HCT116 (cell line): Measurements from ENCODE around the gene LARP1.

Source experiments
- ATF3 ChIP-seq: IDR thresholded peaks from 2 replicates; pipeline ENCODE4 v1.6.1; 2012
- CTCF ChIP-seq, 3 experiments: fragments of 200-600 bp in 1 of 3; sonication (generic) in 1 of 3; IDR thresholded peaks in 2 of 3; conservative IDR thresholded peaks in 1 of 3; 2 replicates each; pipeline ENCODE4 v1.5.1; 2012 to 2017; ENCODE audit warnings: low read depth in 2 of 3, low read length in 2 of 3, antibody characterized with exemption in 1 of 3, borderline replicate concordance in 1 of 3, control low read depth in 1 of 3, mild to moderate bottlenecking in 1 of 3, mixed read lengths in 1 of 3, mixed run types in 1 of 3, moderate library complexity in 1 of 3; ENCODE audit not compliant: insufficient read depth in 1 of 3
- EGR1 ChIP-seq: IDR thresholded peaks from 2 replicates; pipeline ENCODE4 v1.6.1; 2012; ENCODE audit warnings: low read depth
- EZH2 ChIP-seq: fragments of 200-600 bp; sonication (generic); IDR thresholded peaks from 2 replicates; pipeline ENCODE4 v1.6.1; 2017; ENCODE audit warnings: antibody characterized with exemption, mixed run types
- POLR2A ChIP-seq: IDR thresholded peaks from 2 replicates; pipeline ENCODE4 v1.7.0; 2011; ENCODE audit warnings: borderline replicate concordance; ENCODE audit not compliant: insufficient read depth, insufficient read length; ENCODE audit errors: extremely low read depth
- POLR2AphosphoS5 ChIP-seq: IDR thresholded peaks from 2 replicates; pipeline ENCODE4 v1.6.1; 2011; ENCODE audit warnings: mild to moderate bottlenecking, low read depth, low read length, moderate library complexity
- SIN3A ChIP-seq: IDR thresholded peaks from 2 replicates; pipeline ENCODE4 v1.6.1; 2012; ENCODE audit warnings: low read depth
- ZBTB33 ChIP-seq: IDR thresholded peaks from 2 replicates; pipeline ENCODE4 v1.6.1; 2011; ENCODE audit warnings: mild to moderate bottlenecking, low read length, moderate library complexity; ENCODE audit not compliant: insufficient replicate concordance; ENCODE audit errors: extremely low read depth

GRCh38 chr5:154866841-154867240 lies 111.7 kb downstream of the LARP1 start:
- TF ChIP-seq POLR2AphosphoS5 (no peak), CTCF (IDR thresholded peaks at IDR 0.05 in 2 of 3, conservative IDR thresholded peaks at IDR 0.05 in 1 of 3; ENCODE audit: borderline replicate concordance in 1 of 3, insufficient read depth in 1 of 3, low read depth in 2 of 3, low read length in 2 of 3) (no peak), EZH2 (no peak), POLR2A (no peak), ZBTB33 (no peak), EGR1 (no peak), ATF3 (no peak), SIN3A (no peak)
